Measurements from ENCODE around the gene PAFAH2.
"Not testable (repeated sequence)": the region's sequence is repeated elsewhere in the genome, so short reads cannot be mapped to it uniquely, and the experiment has no call there.

The PAFAH2 gene

GRCh38 chr1:26010825-26011224 is 13.0 kb upstream of the PAFAH2 start:
- no peak for DNase-seq

GRCh38 chr1:26009796-26010447 is 12.1 kb upstream of the PAFAH2 start:
- no peak for DNase-seq

GRCh38 chr1:26006710-26007109 is 8.8 kb upstream of the PAFAH2 start:
- DNase-seq: no peak

- DNase-seq: no peak
Observed at GRCh38 chr1:26005434-26006105, 7.7 kb upstream of the PAFAH2 start.

- DNase-seq: no peak
Observed at GRCh38 chr1:26003756-26004155, 5.9 kb upstream of the PAFAH2 start.

GRCh38 chr1:26003262-26003661 is 5.4 kb upstream of the PAFAH2 start:
- DNase-seq: no peak

GRCh38 chr1:25999041-25999800 is 1.4 kb upstream of the PAFAH2 start:
- DNase-seq: no peak

GRCh38 chr1:25996966-25997827 is 666 bp downstream of the PAFAH2 start:
- peak; percentile 39 for DNase-seq

GRCh38 chr1:25994402-25995150 is 3.3 kb downstream of the PAFAH2 start:
- DNase-seq: no peak

GRCh38 chr1:25993197-25993951 is 4.5 kb downstream of the PAFAH2 start:
- DNase-seq: no peak

GRCh38 chr1:25992689-25993171 is 5.1 kb downstream of the PAFAH2 start:
- no peak for DNase-seq

- no peak for DNase-seq
Observed at GRCh38 chr1:25991937-25992688, 5.8 kb downstream of the PAFAH2 start.

- no peak for DNase-seq
Observed at GRCh38 chr1:25990702-25991395, 7.0 kb downstream of the PAFAH2 start.

- DNase-seq: no peak
Observed at GRCh38 chr1:25990251-25990650, 7.6 kb downstream of the PAFAH2 start.

- DNase-seq: no peak
Observed at GRCh38 chr1:25989440-25990234, 8.2 kb downstream of the PAFAH2 start.

- no peak for DNase-seq
Observed at GRCh38 chr1:25987951-25988350, 9.9 kb downstream of the PAFAH2 start.

GRCh38 chr1:25986773-25987172 is 11.1 kb downstream of the PAFAH2 start:
- not testable (repeated sequence) for DNase-seq

GRCh38 chr1:25985670-25986069 is 12.2 kb downstream of the PAFAH2 start:
- no peak for DNase-seq

GRCh38 chr1:25985171-25985570 is 12.7 kb downstream of the PAFAH2 start:
- no peak for DNase-seq

All from midbrain (tissue), 1 donor.